Activated T-cell treated with anti-CD3 and anti-CD28 coated beads for 1 hour (primary cell): Measurements from ENCODE around the gene FAM234B.
"Not testable (repeated sequence)": the region's sequence is repeated elsewhere in the genome, so short reads cannot be mapped to it uniquely, and the experiment has no call there.

Experiments used
- DNase-seq: peaks from one replicate; pipeline ENCODE4 v3.0.0-alpha.2; 2020; ENCODE audit warnings: low read depth

Gene FAM234B

GRCh38 chr12:13023811-13024530 lies 20.2 kb upstream of the FAM234B start:
- DNase-seq = no peak

GRCh38 chr12:13024531-13024916 lies 19.7 kb upstream of the FAM234B start:
- no peak for DNase-seq

GRCh38 chr12:13026286-13026685 lies 17.9 kb upstream of the FAM234B start:
- no peak for DNase-seq

- no peak for DNase-seq
These were observed 17.1 kb upstream of the FAM234B start for GRCh38 chr12:13027032-13027431.

GRCh38 chr12:13027508-13027907 lies 16.7 kb upstream of the FAM234B start:
- DNase-seq = no peak

GRCh38 chr12:13028825-13029570 lies 15.2 kb upstream of the FAM234B start:
- no peak for DNase-seq

- no peak for DNase-seq
These were observed 13.5 kb upstream of the FAM234B start for GRCh38 chr12:13030541-13031291.

- DNase-seq = no peak
These were observed 12.0 kb upstream of the FAM234B start for GRCh38 chr12:13032164-13032563.

- DNase-seq = no peak
These were observed 10.7 kb upstream of the FAM234B start for GRCh38 chr12:13033476-13033875.

GRCh38 chr12:13035335-13035734 lies 8.8 kb upstream of the FAM234B start:
- DNase-seq = not testable (repeated sequence)

- DNase-seq = no peak
These were observed 7.3 kb upstream of the FAM234B start for GRCh38 chr12:13036881-13037280.

- DNase-seq = no peak
These were observed 5.6 kb upstream of the FAM234B start for GRCh38 chr12:13038491-13039161.

- no peak for DNase-seq
These were observed 4.7 kb upstream of the FAM234B start for GRCh38 chr12:13039328-13039956.

GRCh38 chr12:13041224-13041623 lies 3.0 kb upstream of the FAM234B start:
- DNase-seq = no peak

- DNase-seq = no peak
These were observed 1.4 kb upstream of the FAM234B start for GRCh38 chr12:13042666-13043230.

- DNase-seq = no peak
These were observed 722 bp downstream of the FAM234B start for GRCh38 chr12:13044906-13045299.

GRCh38 chr12:13045816-13046215 lies 1.6 kb downstream of the FAM234B start:
- DNase-seq = no peak

- no peak for DNase-seq
These were observed 2.8 kb downstream of the FAM234B start for GRCh38 chr12:13046964-13047363.

- no peak for DNase-seq
These were observed 5.6 kb downstream of the FAM234B start for GRCh38 chr12:13049816-13050215.

GRCh38 chr12:13052421-13052820 lies 8.2 kb downstream of the FAM234B start:
- DNase-seq = no peak

- not testable (repeated sequence) for DNase-seq
These were observed 9.4 kb downstream of the FAM234B start for GRCh38 chr12:13053617-13054016.

GRCh38 chr12:13060581-13060980 lies 16.4 kb downstream of the FAM234B start:
- DNase-seq = no peak
